ENCODE measurements around the gene PSMG1.

GRCh38 chr21:39159342-39160063, 23.7 kb downstream of the PSMG1 start:
- TF ChIP-seq CTCF (IDR thresholded peaks at IDR 0.05) (no peak), POLR2A (IDR thresholded peaks at IDR 0.05) (no peak), EP300 (IDR thresholded peaks at IDR 0.05) (no peak)
